GM18517 (cell line): ENCODE data around the gene HSPA14.
"Not testable (repeated sequence)": the region's sequence is repeated elsewhere in the genome, so short reads cannot be mapped to it uniquely, and the experiment has no call there.

Experiments
- ATAC-seq: cut with Tn5 transposase; IDR thresholded peaks from one replicate; pipeline ENCODE4 v1.9.1; 2021; ENCODE audit warnings: mild to moderate bottlenecking, moderate library complexity; ENCODE audit not compliant: unreplicated experiment

HSPA14 gene

GRCh38 chr10:14836208-14836607 lies 1.9 kb upstream of the HSPA14 start:
- ATAC-seq, result no peak

GRCh38 chr10:14837003-14837756 lies 926 bp upstream of the HSPA14 start:
- ATAC-seq, result no peak

GRCh38 chr10:14838582-14839304 lies 637 bp downstream of the HSPA14 start:
- ATAC-seq, result no peak

- no peak for ATAC-seq
These were observed 1.2 kb downstream of the HSPA14 start for GRCh38 chr10:14839305-14839695.

- no peak for ATAC-seq
These were observed 2.1 kb downstream of the HSPA14 start for GRCh38 chr10:14840178-14840577.

GRCh38 chr10:14843327-14843988 lies 5.4 kb downstream of the HSPA14 start:
- ATAC-seq, result no peak

- no peak for ATAC-seq
These were observed 6.8 kb downstream of the HSPA14 start for GRCh38 chr10:14844948-14845347.

DNA sequence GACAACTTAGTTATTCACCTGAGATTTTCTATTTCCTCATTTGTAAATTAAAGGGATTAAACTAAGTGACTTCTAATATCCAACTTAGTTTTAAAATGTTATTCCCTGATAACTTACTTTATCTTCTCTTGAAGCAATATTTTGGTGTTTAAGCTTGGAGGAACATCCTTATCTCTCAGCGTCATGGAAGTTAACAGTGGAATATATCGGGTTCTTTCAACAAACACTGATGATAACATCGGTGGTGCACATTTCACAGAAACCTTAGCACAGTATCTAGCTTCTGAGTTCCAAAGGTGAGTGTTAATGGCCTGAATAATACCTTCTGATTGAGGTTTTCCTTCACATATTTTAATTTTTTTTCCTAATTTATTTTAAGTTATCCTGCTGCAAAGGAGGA lies 14.1 kb downstream of the HSPA14 start:
- no peak for ATAC-seq

DNA sequence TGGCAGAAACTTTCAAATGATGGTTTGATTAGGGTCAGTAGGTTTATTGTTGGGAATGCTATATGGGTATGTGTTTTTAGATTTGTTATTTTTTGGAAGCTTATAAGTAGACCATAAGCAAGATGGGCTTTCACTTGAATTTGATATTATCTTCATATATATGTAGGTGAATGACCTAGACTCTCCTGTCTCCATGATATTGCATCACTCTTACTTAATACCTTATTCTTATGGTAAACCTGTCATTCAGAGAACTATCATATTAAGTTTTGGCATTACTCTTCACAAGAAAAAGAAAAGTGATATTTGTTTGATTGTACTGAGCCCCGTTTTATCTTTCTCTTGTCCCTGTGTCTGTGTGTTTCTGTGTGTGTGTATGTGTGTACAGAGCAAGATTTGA lies 17.3 kb downstream of the HSPA14 start:
- ATAC-seq, result no peak

GRCh38 chr10:14858338-14858960 lies 20.3 kb downstream of the HSPA14 start:
- ATAC-seq, result no peak

DNA sequence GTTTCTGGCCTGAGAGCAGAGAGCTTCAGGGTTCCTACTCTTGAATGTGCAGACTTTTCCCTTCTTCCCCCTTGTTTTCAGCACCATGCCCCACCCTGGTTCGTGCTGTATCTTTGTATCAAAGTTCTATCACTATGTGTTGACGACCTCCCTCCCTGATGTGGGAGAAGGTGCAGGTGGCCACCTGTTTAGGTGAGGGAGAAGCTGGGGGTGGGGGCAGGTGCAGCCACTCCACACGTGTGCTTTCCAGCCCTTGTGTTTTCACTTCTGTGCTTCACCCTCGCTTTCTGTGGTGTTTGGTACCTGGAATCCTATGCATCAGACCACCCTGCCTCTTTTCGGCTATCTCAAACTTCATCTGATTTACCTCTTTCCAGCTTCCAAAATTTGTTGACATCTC lies 20.9 kb downstream of the HSPA14 start:
- no peak for ATAC-seq

DNA sequence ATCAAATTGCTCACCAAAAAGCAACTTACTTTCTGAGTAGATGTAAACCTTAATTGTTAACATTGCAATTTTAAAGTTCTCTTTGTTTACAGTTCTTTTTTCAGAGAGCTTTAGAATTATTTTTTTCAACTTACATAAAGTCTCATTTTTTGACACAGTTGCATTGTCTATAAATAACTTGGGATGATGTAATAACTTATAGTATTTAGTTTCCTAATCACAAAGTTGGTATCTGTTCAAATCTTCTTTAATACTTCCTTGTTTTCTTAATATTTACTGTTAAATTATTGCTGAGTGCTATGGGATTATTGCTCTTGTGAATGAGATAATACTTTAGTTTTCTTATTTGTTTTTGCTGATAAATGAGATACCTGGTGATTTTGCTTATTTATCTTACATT lies 21.7 kb downstream of the HSPA14 start:
- no peak for ATAC-seq

GRCh38 chr10:14860791-14861190 lies 22.7 kb downstream of the HSPA14 start:
- ATAC-seq, result no peak

GRCh38 chr10:14864466-14864865 lies 26.4 kb downstream of the HSPA14 start:
- not testable (repeated sequence) for ATAC-seq

DNA sequence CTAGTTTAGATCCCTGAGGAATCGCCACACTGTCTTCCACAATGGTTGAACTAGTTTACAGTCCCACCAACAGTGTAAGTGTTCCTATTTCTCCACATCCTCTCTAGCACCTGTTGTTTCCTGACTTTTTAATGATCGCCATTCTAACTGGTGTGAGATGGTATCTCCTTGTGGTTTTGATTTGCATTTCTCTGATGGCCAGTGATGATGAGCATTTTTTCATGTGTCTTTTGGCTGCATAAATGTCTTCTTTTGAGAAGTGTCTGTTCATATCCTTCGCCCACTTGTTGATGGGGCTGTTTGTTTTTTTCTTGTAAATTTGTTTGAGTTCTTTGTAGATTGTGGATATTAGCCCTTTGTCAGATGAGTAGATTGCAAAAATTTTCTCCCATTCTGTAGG lies 26.8 kb downstream of the HSPA14 start:
- ATAC-seq, result not testable (repeated sequence)

GRCh38 chr10:14873090-14873760 lies 35.1 kb downstream of the HSPA14 start:
- no peak for ATAC-seq

DNA sequence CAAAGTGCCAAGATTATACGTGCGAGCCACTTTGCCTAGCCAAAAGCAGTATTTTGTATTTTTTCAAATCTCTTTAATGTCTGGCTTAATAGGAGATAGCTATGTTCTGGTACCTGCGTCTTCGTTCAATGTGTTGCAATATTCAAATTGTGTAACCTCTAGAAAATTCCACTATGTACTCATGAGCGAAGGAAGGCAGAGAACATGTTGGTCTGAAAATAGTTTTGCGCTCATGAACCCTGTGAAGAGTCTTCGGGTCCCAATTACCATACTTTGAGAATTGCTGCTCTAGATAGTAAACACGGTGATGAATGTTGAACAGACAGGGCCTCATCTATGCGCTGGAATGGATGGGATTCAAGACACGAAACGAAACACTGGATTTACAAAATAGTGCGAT lies 37.8 kb downstream of the HSPA14 start:
- no peak for ATAC-seq

- no peak for ATAC-seq
These were observed 38.7 kb downstream of the HSPA14 start for GRCh38 chr10:14876764-14877163.

DNA sequence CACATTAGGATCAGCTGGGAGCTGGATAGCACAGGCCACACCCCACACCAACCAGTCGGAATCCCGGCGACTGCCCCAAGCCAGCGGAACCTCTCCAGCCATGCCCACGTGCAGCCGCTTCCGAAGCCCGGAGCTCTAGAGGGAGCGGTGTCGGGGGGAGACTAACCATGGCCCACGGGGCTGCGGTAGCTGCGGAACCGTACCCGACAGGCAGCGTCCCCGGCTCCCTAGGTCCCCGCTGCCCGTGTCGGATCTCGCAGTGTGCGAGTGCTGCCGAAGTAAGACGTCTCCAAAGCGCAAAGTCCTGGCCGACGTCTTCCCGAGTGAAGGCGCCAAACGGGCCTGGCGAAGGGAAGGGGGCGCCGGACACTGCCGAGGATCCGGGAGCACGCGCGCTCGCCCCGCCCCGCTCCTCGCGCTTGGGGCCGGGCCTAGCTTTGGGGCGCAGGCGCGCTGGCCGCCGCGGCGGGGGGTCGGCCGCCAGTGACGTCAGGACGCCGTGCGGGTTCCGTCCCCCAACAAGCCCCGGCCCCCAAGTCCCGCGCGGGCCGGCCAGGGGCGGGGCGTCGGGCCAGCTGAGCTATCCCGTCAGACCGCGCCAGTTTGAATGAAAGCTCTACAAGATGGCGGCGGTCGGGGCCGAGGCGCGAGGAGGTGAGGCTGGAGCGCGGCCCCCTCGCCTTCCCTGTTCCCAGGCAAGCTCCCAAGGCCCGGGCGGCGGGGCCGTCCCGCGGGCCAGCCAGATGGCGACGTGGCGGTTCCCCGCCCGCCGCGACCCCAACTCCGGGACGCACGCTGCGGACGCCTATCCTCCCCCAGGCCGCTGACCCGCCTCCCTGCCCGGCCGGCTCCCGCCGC lies 40.4 kb downstream of the HSPA14 start, which contains the start of gene SUV39H2:
SUV39H2 (plus strand) TSS at position 601 of the 858 bp plus-strand sequence; CDS start at position 624, 23 bp downstream.
- peak; percentile 87 for ATAC-seq
